ENCODE results near the gene WNT7B. TPM values are rescaled to one million over a fixed set of nuclear protein-coding genes. Genes with fewer than 3 reads are reported as not detected.

Gene WNT7B
- total RNA-seq, 1 experiment from 2014 or later = 0.57 TPM

DNA sequence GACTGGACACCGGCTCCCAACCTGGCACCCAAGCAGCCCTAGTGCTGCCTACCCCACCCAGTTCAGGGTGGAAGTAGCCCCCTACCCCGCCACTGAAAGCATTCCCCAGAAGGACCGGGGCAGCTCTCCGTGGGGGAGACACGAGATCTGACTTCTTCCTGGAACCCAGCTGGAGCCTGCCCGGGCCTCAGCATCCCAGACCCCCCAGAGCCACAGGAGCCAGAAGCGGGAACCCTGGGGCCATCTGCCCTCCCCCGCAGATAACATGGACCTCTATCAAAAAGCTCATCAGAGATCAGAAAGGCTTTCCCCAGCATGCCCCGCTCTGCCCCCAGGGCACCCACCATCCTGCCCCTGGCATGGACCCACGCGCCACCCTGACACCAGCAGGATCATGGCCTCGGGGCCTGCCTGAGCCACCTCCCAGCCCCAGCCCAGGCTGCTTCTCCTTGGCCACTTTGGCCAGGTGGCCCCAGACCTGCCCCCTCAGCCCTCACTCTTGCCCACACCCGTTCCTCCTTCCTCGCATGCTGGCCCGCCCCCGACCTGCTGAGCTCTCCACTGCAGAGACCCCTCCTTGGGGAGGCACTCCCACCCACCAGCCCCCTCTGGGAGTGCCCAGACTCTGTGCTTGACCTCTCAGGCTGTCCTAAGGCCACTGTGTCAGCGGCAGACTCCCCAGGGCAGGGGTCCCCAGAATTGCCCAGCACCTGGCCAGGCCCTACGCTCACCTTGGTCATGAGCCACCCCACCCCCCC is 17.1 kb downstream of the WNT7B start:
- no peaks in the 10 kb centered on the region for H3K36me3 ChIP-seq (ENCODE audit: control insufficient read depth, insufficient read depth, low read length)
- H3K36me3 Mint-ChIP-seq (ENCODE audit: insufficient read depth, unreplicated experiment) = no peaks in the 10 kb centered on the region
- H3K9me3 Mint-ChIP-seq (ENCODE audit: unreplicated experiment) = no peaks in the 10 kb centered on the region
- ChIA-PET CTCF (interaction anchor here (0.8 kb wide), 1 partner anchor 10 kb away, joined by 3 read pairs; no protein-coding TSS in a partner anchor), POLR2A (no interaction called here)
- DNase-seq = no peak
- H3K4me1 ChIP-seq = peaks cover 13% of the 10 kb centered on the region
- H3K9me3 ChIP-seq = no peaks in the 10 kb centered on the region
- H3K27me3 ChIP-seq (replicated peaks; ENCODE audit: control insufficient read depth, insufficient read depth, low read length) = no peaks in the 10 kb centered on the region
- TF ChIP-seq, protein P1, sequence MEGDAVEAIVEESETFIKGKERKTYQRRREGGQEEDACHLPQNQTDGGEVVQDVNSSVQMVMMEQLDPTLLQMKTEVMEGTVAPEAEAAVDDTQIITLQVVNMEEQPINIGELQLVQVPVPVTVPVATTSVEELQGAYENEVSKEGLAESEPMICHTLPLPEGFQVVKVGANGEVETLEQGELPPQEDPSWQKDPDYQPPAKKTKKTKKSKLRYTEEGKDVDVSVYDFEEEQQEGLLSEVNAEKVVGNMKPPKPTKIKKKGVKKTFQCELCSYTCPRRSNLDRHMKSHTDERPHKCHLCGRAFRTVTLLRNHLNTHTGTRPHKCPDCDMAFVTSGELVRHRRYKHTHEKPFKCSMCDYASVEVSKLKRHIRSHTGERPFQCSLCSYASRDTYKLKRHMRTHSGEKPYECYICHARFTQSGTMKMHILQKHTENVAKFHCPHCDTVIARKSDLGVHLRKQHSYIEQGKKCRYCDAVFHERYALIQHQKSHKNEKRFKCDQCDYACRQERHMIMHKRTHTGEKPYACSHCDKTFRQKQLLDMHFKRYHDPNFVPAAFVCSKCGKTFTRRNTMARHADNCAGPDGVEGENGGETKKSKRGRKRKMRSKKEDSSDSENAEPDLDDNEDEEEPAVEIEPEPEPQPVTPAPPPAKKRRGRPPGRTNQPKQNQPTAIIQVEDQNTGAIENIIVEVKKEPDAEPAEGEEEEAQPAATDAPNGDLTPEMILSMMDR (IDR thresholded peaks at IDR 0.05; ENCODE audit: insufficient read depth in 1 of 2, low read depth in 1 of 2, low read length in 1 of 2, severe bottlenecking in 1 of 2, unreplicated experiment in 1 of 2) = no peak
- BruUV-seq (replicated peaks) = no TSS peak
- no peak overlapping the region for H3K4me3 Mint-ChIP-seq (ENCODE audit: unreplicated experiment)
- H3K27me3 Mint-ChIP-seq (ENCODE audit: insufficient read depth, unreplicated experiment) = no peaks in the 10 kb centered on the region
- H3K4me1 Mint-ChIP-seq (ENCODE audit: low read depth, unreplicated experiment) = no peaks in the 10 kb centered on the region
- intact Hi-C loops (cut with micrococcal nuclease; ENCODE audit: unreplicated experiment) = no loop called here
- no peak overlapping the region for H3K4me3 ChIP-seq (ENCODE audit: low read depth, low read length)
- H3K27ac Mint-ChIP-seq (ENCODE audit: unreplicated experiment) = peak overlapping the region; percentile 45

DNA sequence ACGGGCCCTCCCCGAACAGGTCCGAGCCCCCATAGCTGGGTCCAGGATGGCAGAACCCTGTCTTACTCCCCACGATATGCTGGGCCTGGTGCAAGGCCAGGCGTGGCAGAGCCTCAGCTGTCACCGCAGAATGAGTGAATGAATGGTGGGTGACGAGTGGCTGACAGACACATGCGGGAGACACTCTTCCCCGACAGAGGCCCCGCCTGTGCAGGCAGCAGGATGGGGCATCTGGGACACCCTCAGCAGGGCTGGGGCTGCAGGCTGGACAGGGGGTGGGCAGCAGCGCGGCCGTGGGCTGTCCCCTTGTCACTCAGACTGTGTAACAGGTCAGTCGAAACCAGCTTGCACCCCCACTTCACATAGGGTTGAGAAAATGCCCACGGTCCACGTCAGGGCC is 18.0 kb downstream of the WNT7B start:
- H3K9me3 Mint-ChIP-seq (ENCODE audit: unreplicated experiment) = no peaks in the 10 kb centered on the region
- no peaks in the 10 kb centered on the region for H3K36me3 Mint-ChIP-seq (ENCODE audit: insufficient read depth, unreplicated experiment)
- no peak for DNase-seq
- POLR2A ChIA-PET = no interaction called here
- H3K4me1 ChIP-seq = peaks cover 13% of the 10 kb centered on the region
- CTCF ChIA-PET = no interaction called here
- no peaks in the 10 kb centered on the region for H3K27me3 ChIP-seq (replicated peaks; ENCODE audit: control insufficient read depth, insufficient read depth, low read length)
- no peak overlapping the region for H3K27ac Mint-ChIP-seq (ENCODE audit: unreplicated experiment)
- no peaks in the 10 kb centered on the region for H3K27me3 Mint-ChIP-seq (ENCODE audit: insufficient read depth, unreplicated experiment)
- TF ChIP-seq, protein P1 (IDR thresholded peaks at IDR 0.05; ENCODE audit: insufficient read depth in 1 of 2, low read depth in 1 of 2, low read length in 1 of 2, severe bottlenecking in 1 of 2, unreplicated experiment in 1 of 2) = no peak
- intact Hi-C loops (cut with micrococcal nuclease; ENCODE audit: unreplicated experiment) = no loop called here
- H3K9me3 ChIP-seq = no peaks in the 10 kb centered on the region
- no peak overlapping the region for H3K4me3 ChIP-seq (ENCODE audit: low read depth, low read length)
- H3K4me3 Mint-ChIP-seq (ENCODE audit: unreplicated experiment) = no peak overlapping the region
- H3K4me1 Mint-ChIP-seq (ENCODE audit: low read depth, unreplicated experiment) = no peaks in the 10 kb centered on the region
- no TSS peak for BruUV-seq (replicated peaks)
- no peaks in the 10 kb centered on the region for H3K36me3 ChIP-seq (ENCODE audit: control insufficient read depth, insufficient read depth, low read length)

DNA sequence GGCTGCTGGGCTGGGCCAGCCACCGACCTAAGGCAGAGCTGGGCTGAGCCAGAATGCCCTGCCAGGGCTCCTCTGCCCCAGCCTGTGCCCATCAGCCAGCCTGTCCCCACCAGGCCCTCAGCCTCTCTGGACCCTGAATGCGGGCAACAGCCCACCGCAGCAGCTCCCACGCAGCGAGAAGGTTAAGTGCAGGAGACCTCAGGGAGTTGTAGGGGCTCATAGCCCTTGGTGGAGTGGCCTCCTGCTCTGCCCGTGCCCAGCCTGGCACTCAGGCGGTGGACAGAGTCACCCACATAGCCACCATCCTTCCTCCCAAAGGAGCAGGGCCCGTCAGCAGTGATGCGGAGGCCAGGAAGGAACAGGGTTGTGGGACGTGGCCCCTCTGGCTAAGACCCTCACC is 19.1 kb downstream of the WNT7B start:
- POLR2A ChIA-PET = no interaction called here
- no peak overlapping the region for H3K4me3 Mint-ChIP-seq (ENCODE audit: unreplicated experiment)
- Histone ChIP-seq H3K4me1 (peaks cover 13% of the 10 kb centered on the region), H3K9me3 (no peaks in the 10 kb centered on the region), H3K36me3 (ENCODE audit: control insufficient read depth, insufficient read depth, low read length) (no peaks in the 10 kb centered on the region), H3K4me3 (ENCODE audit: low read depth, low read length) (no peak overlapping the region), H3K27me3 (replicated peaks; ENCODE audit: control insufficient read depth, insufficient read depth, low read length) (no peaks in the 10 kb centered on the region)
- H3K4me1 Mint-ChIP-seq (ENCODE audit: low read depth, unreplicated experiment) = no peaks in the 10 kb centered on the region
- no peak overlapping the region for H3K27ac Mint-ChIP-seq (ENCODE audit: unreplicated experiment)
- CTCF ChIA-PET = no interaction called here
- peaks cover 5% of the 10 kb centered on the region for H3K27me3 Mint-ChIP-seq (ENCODE audit: insufficient read depth, unreplicated experiment)
- DNase-seq = no peak
- BruUV-seq (replicated peaks) = no TSS peak
- TF ChIP-seq, protein P1 (IDR thresholded peaks at IDR 0.05; ENCODE audit: insufficient read depth in 1 of 2, low read depth in 1 of 2, low read length in 1 of 2, severe bottlenecking in 1 of 2, unreplicated experiment in 1 of 2) = no peak
- no peaks in the 10 kb centered on the region for H3K9me3 Mint-ChIP-seq (ENCODE audit: unreplicated experiment)
- intact Hi-C loops (cut with micrococcal nuclease; ENCODE audit: unreplicated experiment) = no loop called here
- H3K36me3 Mint-ChIP-seq (ENCODE audit: insufficient read depth, unreplicated experiment) = no peaks in the 10 kb centered on the region

Measured in Caco-2 (cell line).